ENCODE results near the gene LRRC49.

LRRC49 gene

DNA sequence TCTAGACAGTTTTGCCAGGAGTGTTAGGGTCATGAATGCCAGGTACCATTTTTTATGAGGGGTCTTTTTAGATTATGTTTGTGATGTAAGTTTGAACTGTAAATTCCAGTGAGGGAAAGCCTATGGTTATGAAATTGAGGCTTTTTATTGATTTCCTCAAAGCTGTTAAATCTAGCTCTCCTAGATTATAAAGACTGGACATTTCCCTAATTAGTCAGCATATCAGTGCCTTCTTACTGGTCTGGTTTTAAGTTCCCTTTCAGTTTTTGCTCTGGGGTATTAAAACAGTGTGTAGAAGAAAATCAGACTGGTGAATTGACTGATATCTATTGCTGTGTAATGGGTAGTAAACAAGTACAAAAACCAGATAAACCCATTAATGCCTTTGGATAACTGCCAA is 39.2 kb downstream of the LRRC49 start:
- no peak for DNase-seq

GRCh38 chr15:70932397-70932796 is 39.8 kb downstream of the LRRC49 start:
- DNase-seq = no peak

DNA sequence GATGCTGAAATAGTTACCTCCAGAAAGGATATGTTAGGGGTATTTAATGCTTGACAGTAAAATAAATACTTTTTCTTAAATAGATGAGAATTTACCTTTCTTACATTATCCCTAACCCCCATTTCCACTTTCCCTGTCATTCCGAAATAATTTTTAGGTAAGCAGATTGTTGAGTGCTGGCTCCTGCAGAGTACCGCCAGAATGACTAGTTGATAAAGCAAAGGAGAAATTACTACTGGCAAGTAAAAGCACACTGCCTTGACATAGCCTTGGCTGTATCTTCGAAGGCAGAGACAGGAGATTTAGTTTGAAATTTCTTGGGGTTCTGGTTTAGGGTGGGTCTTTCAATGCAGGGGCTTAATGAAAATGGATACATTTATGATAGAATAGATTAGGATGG is 40.8 kb downstream of the LRRC49 start:
- DNase-seq = no peak

- no peak for DNase-seq
These were observed 43.0 kb downstream of the LRRC49 start for GRCh38 chr15:70935631-70936030.

DNA sequence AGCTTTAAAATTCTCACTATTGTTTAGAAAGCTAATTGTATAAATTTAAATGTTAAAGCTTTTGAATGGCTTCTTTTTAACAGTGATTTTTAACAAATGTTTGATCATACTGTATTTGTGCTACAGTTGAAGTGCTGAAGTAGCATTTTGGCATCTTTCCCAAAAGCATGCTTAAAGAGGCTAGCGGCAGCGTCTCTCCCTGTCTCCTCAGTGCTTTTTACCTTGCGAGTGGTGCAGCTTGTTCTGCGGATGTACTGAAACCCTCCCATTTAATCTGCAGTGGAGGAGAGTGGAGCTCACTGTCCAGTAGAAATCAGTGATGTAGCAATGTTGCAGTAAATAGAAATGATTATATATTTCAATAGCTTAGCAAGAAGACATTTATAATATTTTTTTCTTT is 43.7 kb downstream of the LRRC49 start:
- peak; percentile 68 for DNase-seq

GRCh38 chr15:70943285-70943684 is 50.7 kb downstream of the LRRC49 start:
- peak; percentile 35 for DNase-seq

DNA sequence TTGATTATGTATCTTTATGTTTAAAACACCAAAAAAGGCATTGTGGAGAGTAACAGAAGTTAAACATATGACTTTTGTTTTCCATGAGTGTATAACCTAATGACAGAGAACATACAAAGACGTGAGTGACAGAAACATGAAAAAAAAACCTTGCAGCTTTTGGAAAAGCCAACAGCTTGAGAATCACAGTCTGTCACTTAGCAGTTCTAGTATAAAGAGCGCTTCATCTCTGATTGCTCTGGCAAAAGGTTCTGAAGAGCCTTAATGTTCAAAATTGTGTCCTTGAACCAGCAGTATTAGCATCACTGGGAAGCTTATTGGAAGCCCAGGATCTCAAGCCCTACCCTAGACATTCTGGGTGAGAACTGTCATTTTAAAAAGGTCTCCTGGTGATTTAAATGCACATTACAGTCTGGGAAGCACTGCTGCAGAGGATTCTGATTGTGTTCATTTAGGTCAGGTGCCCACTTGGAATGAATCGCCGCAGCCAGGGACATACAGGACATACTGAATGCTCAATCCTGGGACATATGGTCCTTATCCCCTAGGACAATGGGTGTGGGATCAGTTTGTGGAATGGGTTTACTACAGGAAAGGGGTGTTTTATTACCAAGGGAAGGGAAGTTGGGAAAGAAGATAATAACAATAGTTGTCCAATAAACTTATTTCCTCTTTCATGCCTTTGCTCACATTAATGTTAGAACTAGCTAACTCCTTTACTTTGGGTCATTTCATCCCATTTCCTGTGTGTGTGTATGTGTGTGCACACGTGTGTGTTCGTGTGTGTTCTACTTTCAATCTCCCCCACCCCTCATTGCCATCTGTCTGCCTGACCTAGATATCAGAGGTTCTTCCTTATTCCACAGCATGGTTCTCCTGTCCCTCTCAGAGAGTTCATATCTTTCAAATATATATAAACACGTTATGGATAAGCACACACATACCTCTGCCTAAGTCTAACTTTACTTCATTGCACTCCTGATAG is 55.0 kb downstream of the LRRC49 start:
- no peak for DNase-seq

DNA sequence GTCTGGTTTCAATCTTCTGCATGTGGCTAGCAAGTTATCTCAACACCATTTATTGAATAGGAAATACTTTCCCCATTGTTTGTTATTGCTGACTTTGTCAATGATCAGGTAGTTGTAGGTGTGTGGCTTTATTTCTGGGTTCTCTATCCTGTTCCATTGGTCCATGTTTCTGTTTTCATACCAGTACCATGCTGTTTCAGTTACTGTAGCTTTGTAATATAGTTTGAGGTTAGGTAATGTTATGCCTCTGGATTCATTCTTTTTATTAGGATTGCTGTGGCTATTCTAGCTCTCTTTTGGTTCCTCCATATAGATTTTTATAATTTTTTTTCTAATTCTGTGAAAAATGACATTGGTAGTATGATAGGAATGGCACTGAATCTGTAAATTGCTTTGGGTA is 58.3 kb downstream of the LRRC49 start:
- DNase-seq = no peak

DNA sequence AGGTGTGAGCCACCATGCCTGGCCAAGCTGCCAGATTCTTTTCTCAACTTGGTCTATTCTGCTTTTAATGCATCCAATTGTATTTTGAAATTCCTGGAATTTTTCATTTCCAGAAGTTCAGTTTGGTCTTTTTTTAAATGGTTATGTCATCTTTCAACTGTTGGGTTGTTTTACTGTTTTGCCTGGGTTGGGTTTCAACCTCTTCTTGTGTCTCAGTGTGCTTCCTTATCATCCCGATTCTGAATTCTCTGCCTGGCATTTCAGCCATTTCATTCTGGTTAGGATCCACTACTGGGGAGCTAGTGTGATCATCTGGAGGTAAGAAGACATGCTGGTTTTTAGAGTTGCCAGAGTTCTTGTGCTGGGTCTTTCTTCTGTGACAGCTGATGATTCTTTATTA is 61.5 kb downstream of the LRRC49 start:
- DNase-seq = no peak

- no peak for DNase-seq
These were observed 62.1 kb downstream of the LRRC49 start for GRCh38 chr15:70954733-70955132.

- DNase-seq = no peak
These were observed 62.5 kb downstream of the LRRC49 start for GRCh38 chr15:70955151-70955550.

DNA sequence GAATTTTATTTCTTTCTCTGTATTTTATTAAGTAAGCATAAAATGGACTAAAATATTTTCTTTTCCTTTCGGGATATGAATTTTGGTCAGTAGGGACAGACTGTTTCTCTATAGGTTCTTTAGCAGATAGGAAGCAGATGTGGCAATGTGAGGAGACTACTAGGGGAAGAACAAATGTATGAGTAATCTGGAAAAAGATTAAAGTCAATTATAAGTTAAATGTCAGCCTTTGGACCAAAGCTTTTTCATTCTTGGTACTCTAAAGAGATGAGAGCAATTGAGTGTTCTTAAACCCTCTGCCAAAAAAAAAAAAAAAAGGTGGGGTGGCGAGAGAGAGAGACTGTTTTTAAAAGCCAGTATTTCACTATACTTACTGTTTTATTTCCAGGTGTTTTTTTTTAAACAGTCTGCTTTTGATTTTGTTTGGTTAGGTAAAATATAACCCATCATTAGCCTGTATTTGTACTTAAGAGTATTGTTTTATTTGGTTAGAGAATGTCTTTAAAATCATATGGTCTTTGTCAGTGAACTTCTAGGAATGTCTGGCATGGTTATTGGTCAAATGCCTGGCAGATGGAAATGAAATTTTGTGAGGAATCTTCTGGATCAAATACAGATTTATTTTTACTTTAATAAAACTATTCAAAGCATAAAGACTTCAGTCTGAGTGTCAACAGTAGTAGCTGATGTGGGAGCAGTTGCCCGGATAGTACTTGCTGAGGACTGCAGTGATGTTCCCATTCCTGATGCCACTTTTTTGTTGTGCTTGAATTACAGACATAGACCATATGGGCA is 63.8 kb downstream of the LRRC49 start:
- DNase-seq = no peak

DNA sequence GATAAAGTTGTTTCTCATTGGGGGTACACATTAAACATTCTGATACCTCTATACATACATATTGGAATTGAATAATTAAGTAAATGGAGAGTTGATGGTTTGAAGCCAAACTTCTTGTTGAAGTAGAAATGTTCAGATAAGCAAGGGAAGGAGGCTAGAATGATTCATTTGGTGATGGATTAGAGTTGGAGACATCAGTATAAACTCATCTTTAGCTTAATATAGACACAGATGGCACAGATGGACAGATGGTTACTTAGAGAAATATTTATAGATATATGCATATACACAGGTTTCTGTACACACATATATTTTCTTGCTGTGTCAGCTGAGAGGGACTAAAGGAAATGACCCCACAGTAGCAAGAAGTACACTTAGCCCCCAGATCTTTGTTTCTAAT is 69.5 kb downstream of the LRRC49 start:
- no peak for DNase-seq

DNA sequence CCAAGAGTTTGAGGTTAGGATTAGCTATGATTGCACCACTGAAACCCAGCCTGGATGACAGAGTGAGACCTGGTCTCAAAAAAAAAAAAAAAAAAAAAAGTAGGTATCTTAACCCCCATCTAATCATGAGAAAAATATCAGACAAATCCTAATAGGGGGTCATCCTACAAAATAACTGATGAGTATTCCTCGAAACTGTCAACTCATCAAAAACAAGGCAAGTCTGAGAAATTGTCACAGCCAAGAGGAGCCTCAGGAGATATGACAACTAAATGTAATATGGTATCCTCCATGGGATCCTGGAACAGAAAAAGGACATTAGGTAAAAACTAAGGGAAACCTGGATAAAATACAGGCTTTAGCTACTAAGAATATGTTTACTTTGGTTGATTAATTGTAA is 70.6 kb downstream of the LRRC49 start:
- no peak for DNase-seq

DNA sequence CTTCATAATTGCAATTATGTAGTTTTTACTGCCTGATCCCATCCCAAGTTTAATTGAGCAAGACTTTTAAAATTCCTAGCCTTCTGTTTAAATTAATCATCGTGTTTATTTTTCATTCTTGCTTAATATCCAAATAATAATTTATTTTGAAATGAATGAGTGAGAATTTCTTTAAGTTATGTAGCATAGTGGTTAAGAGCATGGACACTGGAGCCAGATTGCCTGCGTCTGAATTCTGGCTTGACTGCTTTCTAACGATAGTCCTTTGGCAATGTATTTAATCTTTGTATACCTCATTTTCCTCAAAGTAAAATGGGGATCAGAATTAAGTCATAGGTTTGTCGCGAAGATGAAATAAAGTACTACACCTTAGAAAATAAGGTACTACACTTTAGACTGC is 71.4 kb downstream of the LRRC49 start:
- no peak for DNase-seq

DNA sequence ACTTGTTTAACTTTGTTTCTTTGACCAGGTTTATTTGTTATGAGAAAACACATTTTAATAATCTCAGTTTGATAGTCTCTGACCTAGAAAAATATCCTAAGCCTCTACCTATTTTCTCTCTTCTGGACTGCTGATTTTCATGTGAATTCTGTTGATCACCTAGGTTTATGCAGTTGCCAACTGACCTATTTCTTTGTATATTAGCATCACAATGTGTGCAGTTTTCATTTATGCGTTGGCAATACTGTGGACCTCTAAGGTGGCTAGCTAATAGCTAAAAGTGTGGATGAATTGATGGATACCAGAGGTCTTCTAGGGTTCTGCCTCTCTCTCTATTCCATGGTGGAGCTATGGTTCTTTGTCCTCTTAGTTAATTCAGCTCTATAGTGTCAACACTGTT is 72.1 kb downstream of the LRRC49 start:
- no peak for DNase-seq

DNA sequence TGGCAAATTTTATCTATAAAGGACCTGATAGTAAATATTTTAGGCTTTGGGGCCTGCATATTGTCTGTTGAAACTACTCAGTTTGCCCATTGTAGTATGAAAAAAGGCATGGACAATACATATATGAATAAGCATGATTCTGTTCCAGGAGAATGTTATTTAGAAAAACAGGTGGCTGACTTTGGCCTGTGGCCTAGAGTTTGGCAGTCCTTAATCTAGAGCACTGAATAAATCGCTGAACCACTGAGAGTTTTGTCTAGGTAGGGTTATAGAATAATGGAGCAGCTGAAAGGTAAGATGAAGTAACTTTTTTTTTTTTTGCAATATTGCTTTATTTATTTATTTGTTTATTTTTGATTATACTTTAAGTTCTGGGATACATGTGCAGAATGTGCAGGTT is 75.0 kb downstream of the LRRC49 start:
- DNase-seq = no peak

- DNase-seq = no peak
These were observed 81.6 kb downstream of the LRRC49 start for GRCh38 chr15:70974004-70974832.

DNA sequence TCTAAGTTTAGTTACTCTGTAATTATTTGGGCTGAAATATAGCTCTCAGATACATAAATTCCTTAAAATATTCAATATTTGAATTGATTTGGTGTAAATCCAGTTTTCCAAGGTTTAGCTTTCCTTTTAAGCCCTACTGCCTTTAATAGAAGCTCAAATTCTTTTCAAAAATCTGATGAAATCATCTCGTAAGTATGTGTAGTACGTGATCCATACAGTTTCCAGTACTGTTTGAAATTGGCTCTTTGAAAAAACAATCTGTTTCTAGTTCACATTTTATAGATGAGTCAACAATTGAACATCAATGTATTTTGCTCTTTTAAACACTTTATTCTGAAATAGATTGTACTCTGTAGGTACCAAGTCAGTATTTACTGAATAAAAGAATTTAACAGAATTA is 84.2 kb downstream of the LRRC49 start:
- DNase-seq = no peak

- no peak for DNase-seq
These were observed 102.9 kb downstream of the LRRC49 start for GRCh38 chr15:70995383-70995970.

GRCh38 chr15:70998319-70998718 is 105.7 kb downstream of the LRRC49 start:
- DNase-seq = no peak

DNA sequence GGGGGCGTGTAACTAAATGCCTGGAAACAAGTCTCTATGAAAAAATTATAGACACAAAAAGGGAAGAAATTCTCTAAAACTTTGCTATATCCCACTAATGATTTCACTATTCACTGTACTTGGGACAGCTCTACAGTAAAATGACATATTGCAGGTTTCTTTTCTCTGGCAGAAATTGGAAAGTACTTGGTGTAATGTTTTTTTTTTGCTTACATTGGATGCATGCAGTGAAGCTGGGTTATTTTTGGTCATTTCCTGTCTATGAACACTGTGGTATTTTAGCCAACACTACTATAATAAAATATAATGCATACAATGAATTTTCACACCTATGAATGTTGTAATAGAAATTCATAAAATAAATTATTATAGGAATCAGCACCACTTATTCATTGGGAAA is 109.7 kb downstream of the LRRC49 start:
- no peak for DNase-seq

- no peak for DNase-seq
These were observed 110.7 kb downstream of the LRRC49 start for GRCh38 chr15:71003319-71003718.

Measured in DMS79 (cell line).